MG63 (cell line): ENCODE results near the gene CTDSP2. TPM values are rescaled to one million over a fixed set of nuclear protein-coding genes. Genes with fewer than 3 reads are reported as not detected.
"Not testable (repeated sequence)": the region's sequence is repeated elsewhere in the genome, so short reads cannot be mapped to it uniquely, and the experiment has no call there.

ENCODE experiments used
- DNase-seq: peaks from one replicate; pipeline ENCODE4 v3.0.0-alpha.2; 2020
- H3K27me3 ChIP-seq: fragments of 250-450 bp; sonication (Bioruptor Pico); 2 replicates; pipeline ENCODE4 v1.5.1; 2020; ENCODE audit warnings: mild to moderate bottlenecking, moderate library complexity
- H3K36me3 ChIP-seq: fragments of 250-450 bp; sonication (Bioruptor Pico); 2 replicates; pipeline ENCODE4 v1.5.1; 2020; ENCODE audit warnings: mild to moderate bottlenecking, moderate library complexity
- H3K4me3 ChIP-seq: fragments of 250-450 bp; sonication (Bioruptor Pico); 2 replicates; pipeline ENCODE4 v1.5.1; 2020; ENCODE audit warnings: mild to moderate bottlenecking, moderate library complexity
- H3K9me3 ChIP-seq: fragments of 250-450 bp; sonication (Bioruptor Pico); 2 replicates; pipeline ENCODE4 v1.5.1; 2020; ENCODE audit warnings: mild to moderate bottlenecking, moderate library complexity
- total RNA-seq: library from RNA; depleted of rRNA; stranded (reverse); fragments of >200 nt; shearing (Covaris generic); gene quantifications from 2 replicates; pipeline ENCODE4 v1.2.3, GENCODE V29; 2014; ENCODE audit warnings: low replicate concordance; rRNA removed

CTDSP2 gene, protein sequence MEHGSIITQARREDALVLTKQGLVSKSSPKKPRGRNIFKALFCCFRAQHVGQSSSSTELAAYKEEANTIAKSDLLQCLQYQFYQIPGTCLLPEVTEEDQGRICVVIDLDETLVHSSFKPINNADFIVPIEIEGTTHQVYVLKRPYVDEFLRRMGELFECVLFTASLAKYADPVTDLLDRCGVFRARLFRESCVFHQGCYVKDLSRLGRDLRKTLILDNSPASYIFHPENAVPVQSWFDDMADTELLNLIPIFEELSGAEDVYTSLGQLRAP
- 73.2 and 73.3 TPM in 2 replicates for total RNA-seq

DNA sequence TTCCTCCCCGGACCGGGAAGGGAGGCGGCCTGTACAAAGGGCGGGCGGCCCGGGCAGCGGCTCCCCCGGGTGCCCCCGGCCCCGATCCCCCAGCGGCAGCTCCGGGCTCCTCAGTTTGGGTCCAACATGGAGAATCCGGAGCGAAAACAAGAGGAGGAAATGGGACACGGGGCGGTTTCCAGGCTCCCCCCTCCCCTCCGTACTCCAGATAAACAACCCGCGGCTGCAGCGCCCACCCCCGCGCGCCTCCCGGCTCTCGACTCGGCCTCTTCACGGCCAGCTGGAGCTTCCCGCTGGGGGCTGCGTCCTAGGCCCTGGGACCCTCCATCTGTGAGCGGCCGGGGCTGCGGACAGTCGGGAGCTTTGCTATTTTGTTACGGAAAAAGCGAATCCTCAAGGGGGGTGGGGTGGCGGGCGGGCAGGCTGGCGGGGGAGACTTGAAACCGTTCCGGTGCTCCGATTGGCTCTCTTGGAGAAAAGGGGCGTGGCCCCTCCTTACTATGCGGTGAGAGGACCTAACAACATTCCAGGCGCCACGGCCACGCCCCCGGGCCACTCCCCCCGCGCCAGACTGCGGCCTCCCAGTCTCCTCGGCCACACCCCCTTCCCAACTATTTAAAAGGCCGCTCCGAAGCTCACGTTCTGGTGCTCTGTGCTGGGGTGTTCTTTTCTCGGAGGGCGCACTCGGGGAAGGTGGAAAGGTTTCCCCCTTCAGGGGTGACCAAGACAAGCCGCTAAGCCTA lies at the start of gene CTDSP2:
Gene CTDSP2, minus strand, starts transcription at position 153 of the 743 bp plus-strand sequence. CDS start 294 bp downstream, outside the sequence.
- DNase-seq: peak; percentile 99
- Histone ChIP-seq H3K4me3 (peak within 1 kb of the TSS; percentile 91), H3K36me3 (peaks cover 27% of the 10 kb centered on the region), H3K27me3 (no peaks in the 10 kb centered on the region), H3K9me3 (no peaks in the 10 kb centered on the region)

DNA sequence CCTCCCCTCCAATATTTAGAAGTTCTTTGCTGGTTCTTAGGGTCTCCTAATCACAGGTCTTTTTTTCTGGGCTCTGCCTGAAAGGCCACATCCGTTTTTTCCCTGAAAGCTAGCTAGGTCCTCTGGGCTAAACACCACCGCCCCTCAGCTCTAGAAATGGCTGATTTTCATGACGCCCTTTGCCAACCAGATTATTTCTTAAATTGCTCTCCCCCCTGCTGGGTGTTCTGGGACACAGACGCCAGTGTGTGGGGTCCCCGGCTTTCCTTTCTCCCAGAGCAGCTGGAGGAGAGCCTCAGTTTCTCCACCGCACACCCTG lies 49.5 kb upstream of the CTDSP2 start:
- Histone ChIP-seq H3K9me3 (no peaks in the 10 kb centered on the region), H3K4me3 (peak overlapping the region; percentile 47), H3K36me3 (no peaks in the 10 kb centered on the region), H3K27me3 (no peaks in the 10 kb centered on the region)
- DNase-seq: no peak

DNA sequence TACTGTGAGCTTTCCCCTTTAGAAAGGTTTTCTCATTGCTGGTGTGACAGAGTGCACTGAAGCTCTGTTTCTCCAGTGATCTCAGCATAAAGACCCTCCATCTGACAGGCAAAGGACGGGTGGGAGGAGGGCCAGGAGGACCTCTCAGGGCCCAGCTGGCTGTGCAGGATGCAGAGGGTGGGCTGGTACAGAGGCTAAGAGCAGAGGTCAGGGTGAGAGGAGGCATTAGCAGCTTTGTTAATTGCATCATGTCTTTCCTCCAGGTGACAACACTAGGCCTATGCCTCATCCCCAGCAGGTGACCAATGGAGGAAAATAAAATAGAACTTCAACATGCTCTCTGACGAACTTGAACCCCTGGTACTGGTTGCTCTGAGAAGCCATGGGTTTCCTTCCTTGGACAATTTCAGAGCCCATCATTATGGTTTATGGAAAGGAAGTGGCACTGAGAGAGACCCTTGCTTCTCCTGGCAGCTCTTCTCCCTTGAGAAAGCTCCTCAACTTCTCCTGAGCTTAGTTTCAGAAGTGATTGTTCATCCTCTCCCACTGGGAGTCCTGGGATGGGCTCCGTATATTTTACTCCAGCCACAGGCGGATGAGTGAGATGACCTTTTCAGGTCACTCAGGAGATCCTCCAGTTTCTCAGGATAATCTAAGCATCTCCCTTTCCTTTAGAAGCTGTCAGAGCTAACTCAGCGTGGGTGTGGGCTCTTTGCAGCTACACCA lies 49.0 kb upstream of the CTDSP2 start:
- H3K4me3 ChIP-seq: no peak overlapping the region
- no peaks in the 10 kb centered on the region for H3K9me3 ChIP-seq
- no peaks in the 10 kb centered on the region for H3K36me3 ChIP-seq
- no peaks in the 10 kb centered on the region for H3K27me3 ChIP-seq
- DNase-seq: no peak

DNA sequence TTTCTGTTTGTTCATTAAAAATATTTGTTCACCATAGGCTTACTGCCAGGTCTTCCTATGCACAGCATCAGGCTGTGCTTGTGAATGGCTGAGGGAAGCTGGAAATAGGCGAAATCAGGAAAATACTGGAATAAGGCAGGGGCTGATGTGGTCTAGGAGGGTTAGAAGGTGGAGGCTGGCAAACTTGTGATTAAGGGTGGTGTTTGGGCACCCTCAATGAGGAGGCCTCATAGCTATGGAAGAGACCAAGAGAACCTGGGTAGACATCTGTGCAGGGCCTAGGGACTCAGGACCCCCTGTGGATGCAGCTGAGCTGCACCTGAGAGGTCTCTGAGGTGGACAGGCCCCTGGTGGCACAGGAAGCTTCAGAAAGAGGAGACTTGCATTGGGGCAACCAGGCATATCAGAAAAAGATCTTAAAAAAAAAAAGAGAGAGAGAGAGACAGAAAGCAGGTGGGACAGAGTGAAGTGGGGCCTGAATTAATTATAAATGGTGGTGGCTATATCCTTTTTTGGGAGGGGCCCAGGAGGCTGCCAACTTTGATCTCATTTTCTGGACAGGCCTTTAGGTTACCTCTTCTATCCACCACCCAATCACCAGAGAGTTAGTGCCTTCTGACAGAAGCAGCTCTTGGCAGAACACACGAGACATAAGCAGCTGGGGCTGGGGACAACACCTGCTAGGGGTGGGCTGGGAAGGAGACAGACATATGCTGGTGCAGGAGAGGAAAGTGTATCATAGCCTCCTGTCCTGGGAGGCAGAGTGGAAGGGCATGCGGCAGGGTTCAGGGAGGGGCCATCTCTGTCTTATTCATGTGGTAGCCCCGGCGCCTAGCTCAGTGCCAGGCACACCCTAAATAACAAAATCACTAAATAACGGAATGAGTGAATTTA lies 48.1 kb upstream of the CTDSP2 start:
- Histone ChIP-seq H3K4me3 (no peak overlapping the region), H3K27me3 (no peaks in the 10 kb centered on the region), H3K9me3 (no peaks in the 10 kb centered on the region), H3K36me3 (no peaks in the 10 kb centered on the region)
- no peak for DNase-seq

DNA sequence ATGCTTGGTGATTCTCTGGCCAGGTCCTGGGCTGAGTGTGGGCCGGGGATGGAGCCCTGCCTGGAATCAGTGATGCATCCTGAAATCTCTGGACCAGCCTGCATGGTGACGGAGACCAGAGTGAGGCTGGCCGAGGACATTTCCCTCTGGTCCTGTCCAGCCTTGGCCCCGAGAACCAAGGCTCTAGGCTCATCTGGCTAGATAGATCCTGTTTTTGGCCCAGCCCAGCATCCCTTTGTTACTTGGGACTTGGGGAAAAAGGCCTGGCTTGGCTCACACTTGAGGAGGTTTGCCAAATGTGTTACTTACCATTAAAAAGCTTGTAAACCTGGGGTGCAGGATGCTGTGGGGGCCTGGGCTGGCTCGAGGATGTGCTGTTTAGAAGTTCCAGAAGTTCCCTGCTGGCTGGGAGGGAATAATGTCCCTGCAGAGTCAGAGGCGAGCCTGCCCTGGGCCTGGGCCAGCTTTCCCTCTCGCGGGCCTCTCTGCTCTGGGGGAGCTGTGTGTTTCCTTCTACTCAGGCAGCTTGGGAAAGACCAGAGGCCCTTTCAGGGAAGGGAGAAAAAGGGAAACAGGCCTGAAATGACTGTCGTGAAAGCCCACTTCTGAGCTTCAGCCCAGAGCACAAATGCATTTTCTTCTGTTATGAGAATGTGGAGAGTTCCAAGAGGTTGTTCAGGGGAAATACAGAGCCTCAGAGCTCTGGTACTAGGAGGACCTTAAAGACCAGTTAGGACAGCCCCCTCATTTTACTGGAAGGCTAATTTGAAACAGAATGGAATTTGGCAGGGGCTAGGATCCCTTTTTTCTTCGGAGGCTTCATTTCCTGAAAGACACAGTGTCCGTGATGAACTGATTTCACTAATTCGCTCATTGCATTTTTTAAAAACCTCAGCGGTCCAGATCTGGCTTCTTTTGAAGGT lies 47.2 kb upstream of the CTDSP2 start:
- no peaks in the 10 kb centered on the region for H3K9me3 ChIP-seq
- no peak overlapping the region for H3K4me3 ChIP-seq
- DNase-seq: peak; percentile 89

DNA sequence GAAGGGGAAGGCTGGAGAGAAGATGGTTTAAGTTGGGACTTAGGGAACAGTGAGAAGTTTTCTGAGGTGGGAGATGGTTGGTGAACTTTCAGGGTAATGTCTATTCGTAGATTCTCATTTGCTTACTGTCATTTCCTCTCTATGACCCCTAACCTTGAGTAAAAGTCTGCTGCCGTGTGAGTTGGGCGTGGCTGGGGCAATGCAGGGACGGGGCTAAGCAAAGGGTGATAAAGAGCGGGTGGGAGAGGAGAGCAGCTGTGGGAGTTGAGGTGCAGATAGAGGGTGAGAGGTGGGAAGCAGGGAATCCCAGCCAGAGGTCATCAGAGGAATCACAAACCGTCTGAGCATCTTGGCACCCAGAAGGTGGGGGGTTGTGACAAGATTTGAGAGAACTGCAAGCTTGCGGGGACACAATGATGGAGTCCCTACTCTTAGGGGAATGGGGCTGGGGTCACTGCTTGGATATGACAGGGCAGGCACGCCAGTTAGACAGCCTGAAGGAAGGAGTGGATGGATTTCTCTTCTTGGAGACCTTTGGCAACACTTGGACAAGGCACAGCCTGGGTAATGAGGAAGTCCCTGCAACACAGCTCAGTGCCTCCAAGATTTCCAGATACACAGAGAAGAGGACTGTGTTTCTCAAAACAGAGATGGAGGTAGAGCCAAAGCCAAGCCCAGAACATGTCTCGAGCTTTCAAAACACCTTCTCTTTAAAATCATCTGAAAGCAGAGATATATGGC lies 45.9 kb upstream of the CTDSP2 start:
- no peaks in the 10 kb centered on the region for H3K9me3 ChIP-seq
- no peak for DNase-seq
- H3K27me3 ChIP-seq: no peaks in the 10 kb centered on the region
- no peaks in the 10 kb centered on the region for H3K36me3 ChIP-seq
- no peak overlapping the region for H3K4me3 ChIP-seq

More for the DNA sequence above, 47.2 kb upstream of the CTDSP2 start:
- Histone ChIP-seq H3K27me3 (no peaks in the 10 kb centered on the region), H3K36me3 (no peaks in the 10 kb centered on the region)

DNA sequence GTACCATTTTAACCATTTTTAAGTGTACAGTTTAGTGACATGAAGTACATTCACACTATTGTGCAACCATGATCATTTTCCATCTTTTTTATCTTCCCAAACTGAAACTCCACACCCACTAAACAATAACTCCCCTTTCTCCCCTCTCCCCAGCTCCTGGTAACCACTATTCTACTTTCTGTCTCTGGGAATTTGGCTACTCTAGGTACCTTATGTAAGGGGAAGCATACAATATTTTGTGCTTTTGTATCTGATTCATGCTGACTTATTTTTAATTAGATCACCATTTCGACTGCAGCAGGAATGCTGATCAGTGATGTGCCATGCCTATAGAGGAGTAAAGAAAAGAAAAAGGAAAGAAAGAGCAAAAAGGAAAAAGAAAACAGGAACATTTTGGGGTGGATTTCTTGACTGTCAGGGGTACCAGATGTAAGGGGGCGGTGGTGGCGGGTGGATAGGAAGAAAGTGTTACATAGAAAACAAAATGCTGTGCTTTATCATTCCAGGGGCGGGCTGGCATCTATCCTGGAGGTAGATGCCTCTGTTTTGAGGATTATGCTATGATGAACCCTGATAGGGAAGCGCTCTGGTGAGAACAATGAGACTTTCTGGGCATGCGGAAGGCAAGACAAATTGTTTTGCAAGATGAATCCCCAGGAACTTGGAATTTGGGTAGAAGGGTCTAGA lies 45.2 kb upstream of the CTDSP2 start:
- no peaks in the 10 kb centered on the region for H3K9me3 ChIP-seq
- H3K4me3 ChIP-seq: no peak overlapping the region
- H3K27me3 ChIP-seq: no peaks in the 10 kb centered on the region
- H3K36me3 ChIP-seq: no peaks in the 10 kb centered on the region
- no peak for DNase-seq

DNA sequence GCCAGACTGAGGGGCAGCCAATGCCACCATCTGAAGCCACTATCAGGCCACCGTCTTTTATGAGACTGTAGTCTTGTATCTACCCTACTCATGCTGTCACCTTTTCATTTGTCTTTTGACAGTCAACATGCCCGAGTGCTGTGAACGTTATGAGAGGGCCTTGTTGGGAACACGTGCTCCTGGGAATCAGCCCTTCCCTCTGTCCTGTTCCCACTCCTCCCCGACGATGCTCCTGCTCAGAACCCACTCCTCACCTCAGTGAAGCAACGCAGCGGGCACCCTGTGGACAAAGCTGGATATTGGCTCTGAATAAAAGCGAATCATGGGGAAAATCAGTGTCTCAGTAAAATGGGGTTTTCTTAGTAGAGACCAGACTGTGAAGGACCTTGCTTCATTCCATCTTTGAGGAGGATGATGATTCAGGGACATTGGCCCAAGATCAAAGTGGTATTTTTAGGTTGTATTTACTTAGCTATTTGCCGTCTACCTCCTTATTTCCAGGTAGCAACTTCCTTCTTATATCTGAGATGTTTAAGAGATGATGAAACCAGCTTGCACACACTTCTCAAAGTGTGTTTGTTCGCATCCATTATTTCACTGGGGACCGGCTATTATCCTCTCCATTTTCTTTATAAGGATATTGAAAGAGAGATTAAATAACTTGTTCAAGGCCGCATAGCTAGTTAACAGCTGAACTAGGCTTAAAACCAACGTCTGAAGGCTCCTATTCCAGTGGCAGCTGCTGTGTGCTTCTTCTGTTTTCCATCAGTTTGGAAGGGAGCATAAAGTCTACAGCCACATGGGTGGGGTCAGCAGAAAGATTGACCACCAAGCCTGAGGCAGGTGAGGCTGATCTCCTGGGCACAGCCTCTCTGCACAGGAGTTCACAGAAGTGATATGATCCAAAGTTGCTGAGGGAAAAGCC lies 43.9 kb upstream of the CTDSP2 start:
- Histone ChIP-seq H3K27me3 (no peaks in the 10 kb centered on the region), H3K4me3 (no peak overlapping the region), H3K9me3 (0 out of 2 replicates have a peak, but pooled peaks cover 2% of the 10 kb centered on the region), H3K36me3 (no peaks in the 10 kb centered on the region)
- DNase-seq: no peak

DNA sequence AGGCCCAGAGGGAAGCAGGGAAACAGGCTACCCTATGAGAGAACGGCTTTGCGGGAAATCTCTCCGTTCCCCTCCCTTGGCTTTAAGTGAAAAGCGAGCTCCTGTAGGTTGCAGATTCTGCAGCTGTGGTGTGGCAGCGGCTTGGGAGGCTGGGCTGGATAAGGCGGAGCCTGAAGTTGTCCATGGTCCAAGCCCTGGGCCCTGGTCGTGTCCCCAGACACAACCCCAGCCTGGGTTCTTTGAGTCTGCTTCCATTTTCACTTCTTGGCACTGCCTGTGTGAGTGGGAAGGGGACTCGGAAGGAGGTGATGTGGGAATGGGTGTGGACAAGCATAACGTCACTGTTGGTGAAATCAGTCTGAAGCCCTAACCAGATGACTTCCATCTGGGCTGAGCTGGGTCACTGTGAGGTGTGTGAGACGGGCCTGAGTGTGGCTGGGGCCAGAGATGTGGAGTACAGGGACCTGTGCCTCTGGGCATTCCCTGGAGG lies 43.0 kb upstream of the CTDSP2 start:
- no peak overlapping the region for H3K4me3 ChIP-seq

DNA sequence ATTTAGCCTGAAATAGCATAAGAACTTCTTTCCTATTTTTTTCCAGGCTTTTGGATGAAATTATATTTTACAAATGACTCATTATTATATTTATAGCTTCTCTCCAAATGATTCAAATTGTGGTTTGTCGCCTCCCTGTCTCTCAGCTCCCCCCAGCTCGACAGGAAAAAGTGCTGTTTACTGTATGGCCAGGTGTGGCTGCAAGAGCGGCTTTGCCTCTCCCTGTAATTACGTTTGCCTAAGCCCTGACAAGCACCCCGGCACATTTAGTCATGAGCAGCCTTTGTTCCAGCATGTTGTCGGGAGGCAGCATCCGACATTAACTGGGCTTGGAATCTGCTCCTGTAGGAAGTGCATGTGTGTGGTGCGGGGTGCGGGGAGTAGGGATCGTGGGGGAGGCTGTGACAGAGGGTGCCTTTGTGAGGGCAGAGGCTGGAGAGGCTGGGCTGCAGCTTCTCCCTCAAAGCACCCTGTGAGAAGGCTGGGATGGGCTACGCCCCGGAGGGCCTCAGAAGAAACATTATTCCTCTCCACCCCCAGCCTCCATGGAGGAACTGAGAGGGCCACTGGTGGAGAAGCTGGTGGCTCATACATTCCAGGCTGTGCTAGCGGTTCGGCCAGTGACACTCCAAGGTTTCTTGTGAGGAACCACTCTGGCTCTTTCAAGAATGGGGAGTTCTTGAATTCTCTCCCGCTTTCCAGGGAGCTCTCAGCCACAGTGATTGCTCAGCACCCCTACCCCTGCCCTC lies 42.1 kb upstream of the CTDSP2 start:
- H3K27me3 ChIP-seq: no peaks in the 10 kb centered on the region
- no peak overlapping the region for H3K4me3 ChIP-seq
- no peaks in the 10 kb centered on the region for H3K36me3 ChIP-seq
- DNase-seq: peak; percentile 62
- peaks cover 5% of the 10 kb centered on the region; the same call in 1 of the 2 replicates for H3K9me3 ChIP-seq

More for the DNA sequence above, 43.0 kb upstream of the CTDSP2 start:
- no peaks in the 10 kb centered on the region for H3K36me3 ChIP-seq
- peak; percentile 62 for DNase-seq
- H3K27me3 ChIP-seq: no peaks in the 10 kb centered on the region
- H3K9me3 ChIP-seq: peaks cover 5% of the 10 kb centered on the region; the same call in 1 of the 2 replicates

DNA sequence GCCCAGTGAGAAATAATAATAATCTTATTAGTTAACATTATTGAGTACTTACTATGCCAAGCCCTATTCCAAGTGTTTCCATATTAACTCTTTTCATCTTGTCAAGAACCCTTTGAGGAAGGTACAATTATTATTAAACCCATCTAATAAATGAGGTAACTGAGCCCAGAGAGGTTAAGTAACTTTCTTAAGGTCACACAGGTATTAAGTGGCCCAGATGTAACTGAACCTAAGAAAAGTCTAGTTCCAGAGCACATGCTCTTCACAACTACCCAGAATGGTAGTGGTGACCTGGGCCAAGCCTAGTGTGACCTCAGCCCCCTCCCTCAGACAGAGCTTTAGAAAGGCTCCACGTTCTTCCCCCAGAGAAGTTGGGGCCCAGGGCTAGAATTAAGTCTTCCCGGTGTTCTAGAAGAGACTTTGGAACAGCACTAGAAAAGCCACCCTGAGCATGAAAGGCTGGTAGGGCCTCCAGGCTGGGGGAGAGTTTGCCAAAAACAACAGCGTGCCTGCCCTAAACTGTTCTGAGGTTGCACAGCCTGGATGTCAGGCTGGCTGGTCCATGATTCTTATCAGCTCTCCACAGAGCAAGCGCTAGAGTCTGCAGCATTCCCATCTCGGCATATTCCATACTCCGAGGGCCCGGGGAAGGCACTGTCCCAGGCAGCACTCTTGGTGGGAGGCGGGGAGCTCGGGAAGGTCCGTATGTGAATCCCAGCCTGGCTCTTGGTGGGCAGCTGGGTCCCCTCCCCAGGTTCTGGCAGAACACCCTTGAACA lies 41.3 kb upstream of the CTDSP2 start:
- H3K36me3 ChIP-seq: no peaks in the 10 kb centered on the region
- peak; percentile 62 for DNase-seq
- H3K9me3 ChIP-seq: peaks cover 5% of the 10 kb centered on the region; the same call in 1 of the 2 replicates
- H3K4me3 ChIP-seq: no peak overlapping the region
- H3K27me3 ChIP-seq: no peaks in the 10 kb centered on the region

DNA sequence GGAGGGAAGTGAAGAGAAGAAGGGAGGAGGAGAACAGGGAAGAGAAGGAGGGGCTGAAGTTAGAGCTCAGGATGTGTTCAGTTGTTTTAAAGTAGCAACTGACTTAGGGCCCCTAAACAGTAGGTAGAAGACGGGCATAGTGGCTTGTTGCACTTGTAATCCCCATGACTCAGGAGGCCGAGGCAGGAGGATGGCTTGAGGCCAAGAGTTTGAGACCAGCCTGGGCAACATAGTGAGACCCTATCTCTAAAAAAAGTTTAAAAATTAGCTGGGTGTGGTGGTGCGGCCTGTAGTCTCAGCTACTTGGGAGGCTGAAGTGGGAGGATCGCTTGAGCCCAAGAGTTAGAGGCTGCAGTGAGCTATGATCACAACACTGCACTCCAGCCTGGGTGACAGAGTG lies 40.4 kb upstream of the CTDSP2 start:
- H3K27me3 ChIP-seq, H3K9me3 ChIP-seq, DNase-seq, H3K36me3 ChIP-seq, H3K4me3 ChIP-seq: not testable (repeated sequence)
